WI38 (cell line): ENCODE data around the gene BIRC5.

Source experiments
- H3K4me3 ChIP-seq: 2 replicates; pipeline ENCODE4 v1.5.1; 2011; ENCODE audit warnings: low read depth, mild to moderate bottlenecking, control low read depth, low read length
- CTCF ChIP-seq: IDR thresholded peaks from 2 replicates; pipeline ENCODE4 v1.5.1; 2012; ENCODE audit warnings: low read depth, mild to moderate bottlenecking, control low read depth, low read length

The BIRC5 gene

DNA sequence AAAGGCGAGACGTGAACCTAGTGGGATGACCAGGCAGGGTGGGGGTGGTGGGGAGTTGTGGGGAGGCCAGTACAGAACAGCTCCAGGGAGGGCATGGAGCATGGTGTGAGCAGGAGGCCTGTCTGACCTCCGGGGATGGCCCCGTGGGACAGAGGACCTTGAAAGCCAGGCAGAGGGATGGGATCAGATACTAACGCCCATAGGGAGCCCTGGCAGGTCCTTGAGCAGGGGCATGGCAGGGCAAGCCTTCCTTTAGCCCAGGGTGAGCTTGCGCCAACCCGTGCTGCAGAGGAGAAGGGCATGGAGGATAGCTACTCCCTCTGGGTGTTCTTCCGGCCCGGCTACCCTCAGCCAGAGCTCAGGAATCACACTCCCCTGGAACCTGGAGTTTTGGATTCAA lies 52.7 kb downstream of the BIRC5 start:
- H3K4me3 ChIP-seq = no peak overlapping the region
- TF ChIP-seq CTCF = no peak

GRCh38 chr17:78267253-78268073 lies 53.4 kb downstream of the BIRC5 start:
- H3K4me3 ChIP-seq = no peak overlapping the region
- TF ChIP-seq CTCF = no peak

DNA sequence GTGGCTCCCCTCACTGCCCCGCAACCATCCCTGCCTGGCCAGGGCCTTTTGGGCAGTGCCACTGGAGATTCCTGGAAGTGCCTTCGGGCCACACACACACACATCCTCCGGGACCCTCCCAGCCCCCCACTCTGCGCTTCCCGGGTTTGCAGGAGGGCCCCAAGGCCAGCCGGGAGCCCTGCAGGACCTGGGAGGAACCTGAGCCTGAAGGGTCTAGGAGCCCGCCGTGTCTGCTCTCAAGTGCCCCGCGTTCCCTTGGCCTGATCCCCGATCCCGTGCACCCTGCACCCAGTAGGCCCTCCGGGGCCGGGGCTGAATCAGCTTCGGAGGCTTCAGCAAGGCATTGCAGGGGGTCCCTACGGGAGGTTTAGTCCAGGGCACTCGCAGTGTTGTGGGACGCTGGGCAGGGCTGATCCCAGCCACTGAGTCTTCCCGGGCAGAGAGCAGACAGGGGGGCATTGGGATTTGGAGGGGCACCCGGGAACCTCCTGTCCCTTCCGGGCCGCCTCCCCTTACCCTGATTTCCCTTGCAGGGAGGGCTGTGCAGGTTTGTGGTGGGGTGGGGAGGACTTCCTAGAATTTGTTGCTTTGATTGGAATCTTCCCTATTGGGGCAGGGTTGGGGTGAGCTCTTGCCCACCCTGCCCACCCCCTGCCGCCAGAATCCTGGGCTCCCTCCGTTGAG lies 54.3 kb downstream of the BIRC5 start:
- H3K4me3 ChIP-seq = no peak overlapping the region
- no peak for TF ChIP-seq CTCF

DNA sequence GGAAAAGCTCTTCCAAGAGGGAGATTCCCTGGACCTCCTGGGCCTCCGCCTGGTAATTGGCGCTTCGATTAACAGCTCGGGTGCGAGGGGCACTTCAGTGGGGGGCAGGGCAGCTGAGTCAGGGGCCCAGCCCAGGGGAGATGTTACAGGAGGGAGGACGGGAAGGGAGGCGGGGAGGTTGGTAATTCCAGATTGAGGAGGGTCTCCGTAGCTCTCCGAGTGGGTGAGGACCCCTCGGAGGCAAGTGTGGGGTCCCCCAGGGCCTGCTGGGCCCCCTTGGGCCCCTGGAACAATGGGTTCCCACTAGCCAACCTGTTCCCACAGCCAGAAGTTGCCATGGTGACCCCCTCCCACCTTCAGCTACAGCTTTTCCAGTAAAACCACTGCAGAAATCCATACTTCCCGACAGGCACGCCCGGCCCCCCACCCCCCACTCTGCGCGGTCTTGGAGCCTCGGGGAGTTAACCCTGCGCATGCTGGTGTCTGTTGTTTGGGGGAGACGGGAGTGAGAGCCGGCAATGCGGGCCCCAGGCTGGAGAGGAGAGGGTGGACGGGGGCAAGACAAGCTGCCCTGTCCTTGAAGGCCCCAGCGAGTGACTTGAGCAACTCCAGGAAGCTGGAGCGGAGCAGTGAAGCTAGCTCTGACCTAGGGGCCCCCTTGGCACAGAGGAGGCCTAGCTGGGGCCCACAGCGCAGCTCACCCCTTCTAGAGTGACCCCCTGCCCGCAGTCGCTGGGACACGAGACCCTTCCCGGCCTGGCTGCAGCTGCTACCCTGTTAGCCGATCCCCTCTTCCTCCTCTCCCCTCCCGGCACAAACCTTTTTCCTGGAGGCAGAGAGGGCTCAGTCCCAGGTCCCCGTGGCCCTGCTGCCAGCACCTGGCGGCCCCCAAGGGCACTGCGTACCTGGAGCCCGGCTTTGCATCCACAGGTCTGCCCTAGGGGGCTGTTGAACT lies 55.2 kb downstream of the BIRC5 start:
- H3K4me3 ChIP-seq = no peak overlapping the region
- no peak for TF ChIP-seq CTCF

GRCh38 chr17:78269955-78270381 lies 55.9 kb downstream of the BIRC5 start:
- TF ChIP-seq CTCF = no peak
- H3K4me3 ChIP-seq = no peak overlapping the region

GRCh38 chr17:78271419-78272170 lies 57.5 kb downstream of the BIRC5 start:
- no peak for TF ChIP-seq CTCF
- H3K4me3 ChIP-seq = no peak overlapping the region
